Stimulated activated CD4-positive, alpha-beta T cell treated with anti-CD3 and anti-CD28 coated beads, Interleukin-12 subunit alpha, Interleukin-12 subunit beta, amount 100 ng/mL, for 4 hours (primary cell): ENCODE results near the gene OR10A5.
"Not testable (repeated sequence)": the region's sequence is repeated elsewhere in the genome, so short reads cannot be mapped to it uniquely, and the experiment has no call there.

ENCODE experiments used
- DNase-seq: peaks from one replicate; pipeline ENCODE4 v3.0.0-alpha.2; 2020

The OR10A5 gene

GRCh38 chr11:6876325-6876724, 30.8 kb downstream of the OR10A5 start, which contains the start of gene OR10A4:
Gene OR10A4, plus strand, starts transcription at chr11:6876625. Its CDS starts 23 bp downstream, at chr11:6876648.
- no peak for DNase-seq

GRCh38 chr11:6876914-6877313, 31.4 kb downstream of the OR10A5 start:
- DNase-seq: no peak

- DNase-seq: no peak
Observed at GRCh38 chr11:6882751-6883150, 37.3 kb downstream of the OR10A5 start.

GRCh38 chr11:6887711-6888110, 42.2 kb downstream of the OR10A5 start:
- DNase-seq: not testable (repeated sequence)

- DNase-seq: no peak
Observed at GRCh38 chr11:6888830-6889229, 43.3 kb downstream of the OR10A5 start.

- DNase-seq: no peak
Observed at GRCh38 chr11:6889835-6890234, 44.4 kb downstream of the OR10A5 start.

- DNase-seq: no peak
Observed at GRCh38 chr11:6892400-6892799, 46.9 kb downstream of the OR10A5 start, which contains the start of gene OR2D2. Gene OR2D2, minus strand, starts transcription at chr11:6892500. Its CDS starts 0 bp downstream, at chr11:6892500.

GRCh38 chr11:6894097-6894496, 48.6 kb downstream of the OR10A5 start:
- no peak for DNase-seq

GRCh38 chr11:6895010-6895409, 49.5 kb downstream of the OR10A5 start:
- DNase-seq: no peak
